GM19328 (cell line): ENCODE measurements around the gene ARGLU1.
"Not testable (repeated sequence)": the region's sequence is repeated elsewhere in the genome, so short reads cannot be mapped to it uniquely, and the experiment has no call there.

Experiments used
- ATAC-seq: cut with Tn5 transposase; IDR thresholded peaks from one replicate; pipeline ENCODE4 v1.9.1; 2021; ENCODE audit warnings: mild to moderate bottlenecking, moderate library complexity; ENCODE audit not compliant: unreplicated experiment

ARGLU1 gene, protein sequence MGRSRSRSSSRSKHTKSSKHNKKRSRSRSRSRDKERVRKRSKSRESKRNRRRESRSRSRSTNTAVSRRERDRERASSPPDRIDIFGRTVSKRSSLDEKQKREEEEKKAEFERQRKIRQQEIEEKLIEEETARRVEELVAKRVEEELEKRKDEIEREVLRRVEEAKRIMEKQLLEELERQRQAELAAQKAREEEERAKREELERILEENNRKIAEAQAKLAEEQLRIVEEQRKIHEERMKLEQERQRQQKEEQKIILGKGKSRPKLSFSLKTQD

DNA sequence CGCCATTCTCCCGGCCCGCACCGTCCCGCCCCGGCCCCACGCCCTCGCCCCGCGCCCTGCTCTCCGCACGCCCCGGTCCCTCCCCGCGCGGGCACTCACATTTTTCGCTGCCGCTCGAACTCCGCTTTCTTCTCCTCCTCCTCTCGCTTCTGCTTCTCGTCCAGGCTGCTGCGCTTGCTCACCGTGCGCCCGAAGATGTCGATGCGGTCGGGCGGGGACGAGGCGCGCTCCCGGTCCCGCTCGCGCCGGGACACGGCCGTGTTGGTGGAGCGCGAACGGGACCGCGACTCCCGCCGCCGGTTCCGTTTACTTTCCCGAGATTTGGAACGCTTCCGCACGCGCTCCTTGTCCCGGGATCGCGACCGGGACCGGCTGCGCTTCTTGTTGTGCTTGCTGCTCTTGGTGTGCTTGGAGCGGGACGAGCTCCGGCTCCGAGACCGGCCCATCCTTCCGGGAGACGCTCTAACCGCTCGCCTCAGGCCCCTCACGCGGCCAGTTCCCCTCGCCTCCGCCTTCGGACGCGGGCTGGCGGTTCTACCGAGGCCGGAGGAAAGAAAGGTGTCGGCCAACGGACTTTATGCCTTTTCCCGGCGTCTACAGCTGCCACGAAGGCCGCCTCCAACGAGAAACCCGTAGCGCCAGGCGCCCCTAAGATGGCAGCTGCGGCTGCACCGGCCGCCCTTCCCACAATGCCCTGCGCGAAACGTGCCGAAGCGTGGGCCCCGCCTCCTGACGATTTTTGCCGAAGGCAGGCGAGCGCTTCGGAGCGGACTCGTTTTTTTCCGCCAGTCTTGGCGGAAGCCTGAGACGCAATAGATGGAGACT is at the start of gene ARGLU1:
Gene ARGLU1, minus strand, starts transcription at position 664 of the 825 bp plus-strand sequence. Its CDS starts 218 bp downstream, at position 446.
- peak; percentile 61 for ATAC-seq

DNA sequence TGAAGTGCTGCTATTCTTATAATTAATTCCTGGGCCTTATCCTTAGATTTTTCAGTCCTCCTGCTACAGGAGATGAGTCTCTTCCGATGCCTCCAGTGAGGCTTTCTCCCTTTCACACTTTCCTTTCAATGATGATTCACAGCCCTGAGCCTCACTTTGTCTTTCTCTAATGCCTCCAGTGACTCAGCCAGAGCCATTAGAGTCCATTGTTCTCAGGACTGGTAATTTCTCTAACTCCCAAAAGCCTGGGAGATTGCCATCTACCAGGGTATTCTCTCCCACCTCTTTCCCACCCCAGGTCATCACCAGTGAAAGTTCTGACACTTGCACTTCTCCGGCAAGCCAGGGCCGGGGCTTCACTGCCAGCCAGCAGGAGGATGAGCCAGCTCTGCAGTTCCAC is 49.6 kb upstream of the ARGLU1 start:
- ATAC-seq = no peak

DNA sequence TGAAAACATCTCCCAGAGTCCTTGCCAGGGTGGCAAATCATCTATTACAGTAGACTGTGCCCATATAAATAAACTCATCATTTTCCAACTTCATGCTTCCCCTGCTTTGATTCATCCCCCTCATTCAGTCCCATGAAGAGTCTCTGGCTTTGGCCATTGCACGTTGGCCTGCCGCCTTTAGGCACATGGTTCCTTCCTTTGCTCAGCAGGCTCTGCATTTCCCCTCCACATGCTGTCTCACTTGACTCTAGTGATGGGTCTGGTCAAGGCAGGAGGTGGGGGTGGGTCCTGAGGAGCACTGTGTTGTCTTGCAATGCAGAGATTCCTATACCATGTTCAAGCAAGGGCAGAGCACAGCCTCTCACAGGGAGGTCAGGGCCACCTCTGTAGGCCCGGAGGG is 48.8 kb upstream of the ARGLU1 start:
- no peak for ATAC-seq

DNA sequence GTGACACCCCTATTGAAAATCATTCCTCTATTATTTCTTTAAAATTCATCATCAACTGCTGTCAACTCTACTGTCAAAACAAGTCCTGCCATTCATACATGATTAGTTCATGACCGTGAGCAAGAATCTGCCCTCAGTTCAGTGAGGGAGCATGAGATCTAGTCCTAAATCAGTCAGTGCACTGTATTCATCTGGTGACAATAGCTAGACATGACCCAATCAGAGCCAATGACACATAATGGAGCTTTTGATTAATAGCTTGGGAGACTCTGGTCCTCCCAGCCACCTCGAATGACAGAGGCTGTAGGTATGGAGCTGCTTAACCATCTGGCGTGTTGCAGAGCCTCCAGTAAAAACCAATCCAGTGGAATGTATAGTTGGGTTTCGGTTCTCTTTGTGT is 46.9 kb upstream of the ARGLU1 start:
- no peak for ATAC-seq

DNA sequence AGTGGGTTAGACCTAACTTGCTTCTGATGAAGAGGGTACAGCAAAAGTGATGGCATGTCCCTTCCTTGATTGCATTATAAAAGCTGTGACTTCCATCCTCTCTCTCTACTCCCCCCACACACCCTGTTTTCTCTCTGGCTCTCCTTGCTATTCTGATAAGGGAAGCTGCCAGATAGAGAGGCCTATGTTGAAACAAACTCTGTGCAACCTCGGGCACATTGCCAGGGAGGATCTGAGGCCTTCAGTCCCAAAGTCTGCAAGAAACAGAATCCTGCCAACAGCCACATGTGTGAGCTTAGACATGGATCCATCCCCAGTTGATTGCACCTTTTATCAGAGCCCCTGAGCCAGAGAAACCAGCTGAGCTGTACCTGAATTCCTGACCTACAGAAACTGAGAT is 44.8 kb upstream of the ARGLU1 start:
- ATAC-seq = no peak

DNA sequence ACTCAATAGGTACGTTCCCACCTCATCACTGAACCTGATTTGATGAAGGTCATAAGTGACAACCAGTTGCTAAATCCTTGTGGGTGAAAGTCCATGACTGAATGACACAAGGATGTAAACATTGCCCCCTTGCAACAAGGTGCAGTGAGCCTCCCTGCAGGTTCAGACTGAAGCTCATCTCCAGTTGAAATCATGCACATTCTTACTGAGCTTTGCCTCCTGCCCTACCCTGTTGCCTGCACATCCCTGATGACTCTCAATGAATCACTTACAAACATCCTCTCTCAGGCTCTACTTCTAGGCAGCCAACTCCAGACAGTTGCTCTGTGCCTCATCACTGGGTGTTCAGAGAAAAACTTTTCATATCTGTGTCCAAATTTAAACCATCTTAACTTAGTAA is 42.5 kb upstream of the ARGLU1 start:
- no peak for ATAC-seq

DNA sequence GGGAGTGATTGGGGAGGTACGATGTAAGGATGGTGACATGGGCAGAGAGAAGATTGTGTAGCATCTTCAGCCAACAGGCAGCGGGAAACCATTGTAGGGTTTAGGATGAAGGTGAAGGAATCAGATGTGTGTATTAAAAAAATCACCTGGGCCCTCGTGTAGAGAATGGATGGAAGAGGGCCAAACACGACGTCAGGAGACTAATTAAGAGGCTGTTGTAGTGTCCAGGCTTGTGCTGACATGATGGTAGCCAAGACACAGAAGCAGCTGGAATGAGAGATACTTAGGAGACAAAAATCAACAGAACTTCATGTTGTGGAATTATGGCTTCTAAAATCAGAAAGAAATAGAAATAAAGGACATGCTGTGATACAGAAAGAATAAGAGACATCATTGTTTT is 41.2 kb upstream of the ARGLU1 start:
- no peak for ATAC-seq

DNA sequence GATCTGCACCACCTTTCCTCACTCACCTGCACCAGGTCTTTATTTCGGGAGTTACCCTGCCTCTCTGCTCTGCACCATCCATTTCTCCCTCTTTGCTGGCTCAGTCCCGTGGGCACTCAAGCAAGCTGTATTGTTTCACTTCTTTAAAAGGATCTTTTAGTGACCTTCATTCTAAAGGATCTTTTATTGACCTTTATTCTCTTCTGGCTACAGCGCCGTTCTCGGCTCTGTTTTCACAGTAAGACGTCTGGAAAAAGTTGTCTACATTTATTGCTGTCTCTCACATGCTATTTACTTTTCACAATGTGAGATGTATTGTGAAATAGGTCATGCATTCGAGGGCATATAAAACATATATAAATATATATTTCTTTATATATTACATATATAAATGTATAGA is 35.6 kb upstream of the ARGLU1 start:
- no peak for ATAC-seq

DNA sequence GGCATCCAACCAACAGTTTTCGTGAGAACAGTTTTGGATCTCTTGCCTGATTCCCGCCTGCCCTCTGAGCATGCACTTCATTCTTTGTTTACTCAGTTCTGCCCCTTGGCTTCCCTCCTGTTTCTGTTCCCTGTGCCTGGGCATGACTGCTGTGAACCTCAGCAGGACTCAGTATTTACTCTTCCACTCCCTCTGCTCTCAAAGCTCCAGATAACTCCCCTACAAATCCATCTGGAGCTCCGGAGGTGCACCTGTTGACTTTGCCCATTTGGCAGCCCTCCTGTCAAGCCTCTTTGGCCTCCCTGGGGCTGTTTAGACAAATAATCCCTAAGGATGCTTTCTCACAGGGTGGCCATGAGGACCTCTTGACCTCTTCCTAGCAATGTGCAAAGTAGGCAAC is 34.2 kb upstream of the ARGLU1 start:
- ATAC-seq = no peak

DNA sequence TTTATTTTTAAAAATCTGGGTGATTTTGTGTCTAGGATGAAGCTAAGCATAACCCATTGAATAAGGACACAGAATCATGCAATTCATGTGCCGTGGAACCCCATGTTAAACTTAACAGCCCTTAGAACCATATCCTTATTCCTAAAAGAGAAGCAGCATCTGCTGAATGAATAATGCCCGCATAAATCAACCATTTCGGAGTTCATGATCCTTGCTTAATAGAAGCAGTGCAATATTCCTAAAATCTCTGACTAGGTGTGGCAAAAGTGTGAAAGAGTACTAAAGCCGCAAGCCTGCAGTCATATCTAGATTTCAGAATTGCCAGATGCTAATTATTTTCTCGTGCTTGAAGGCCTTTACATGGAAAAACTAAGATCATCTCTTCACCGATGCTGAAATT is 33.6 kb upstream of the ARGLU1 start:
- no peak for ATAC-seq

DNA sequence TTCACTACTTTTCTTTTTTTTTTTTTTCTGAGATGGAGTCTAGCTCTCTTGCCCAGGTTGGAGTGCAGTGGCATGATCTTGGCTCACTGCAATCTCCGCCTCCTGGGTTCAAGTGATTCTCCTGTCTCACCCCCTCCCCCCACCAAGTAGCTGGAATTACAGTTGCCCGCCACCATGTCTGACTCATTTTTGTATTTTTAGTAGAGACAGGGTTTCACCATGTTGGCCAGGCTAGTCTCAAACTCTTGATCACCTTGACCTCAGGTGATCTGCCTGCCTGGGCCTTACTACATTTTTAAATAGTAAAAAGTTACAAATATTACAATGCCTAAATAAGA is 32.8 kb upstream of the ARGLU1 start:
- not testable (repeated sequence) for ATAC-seq

DNA sequence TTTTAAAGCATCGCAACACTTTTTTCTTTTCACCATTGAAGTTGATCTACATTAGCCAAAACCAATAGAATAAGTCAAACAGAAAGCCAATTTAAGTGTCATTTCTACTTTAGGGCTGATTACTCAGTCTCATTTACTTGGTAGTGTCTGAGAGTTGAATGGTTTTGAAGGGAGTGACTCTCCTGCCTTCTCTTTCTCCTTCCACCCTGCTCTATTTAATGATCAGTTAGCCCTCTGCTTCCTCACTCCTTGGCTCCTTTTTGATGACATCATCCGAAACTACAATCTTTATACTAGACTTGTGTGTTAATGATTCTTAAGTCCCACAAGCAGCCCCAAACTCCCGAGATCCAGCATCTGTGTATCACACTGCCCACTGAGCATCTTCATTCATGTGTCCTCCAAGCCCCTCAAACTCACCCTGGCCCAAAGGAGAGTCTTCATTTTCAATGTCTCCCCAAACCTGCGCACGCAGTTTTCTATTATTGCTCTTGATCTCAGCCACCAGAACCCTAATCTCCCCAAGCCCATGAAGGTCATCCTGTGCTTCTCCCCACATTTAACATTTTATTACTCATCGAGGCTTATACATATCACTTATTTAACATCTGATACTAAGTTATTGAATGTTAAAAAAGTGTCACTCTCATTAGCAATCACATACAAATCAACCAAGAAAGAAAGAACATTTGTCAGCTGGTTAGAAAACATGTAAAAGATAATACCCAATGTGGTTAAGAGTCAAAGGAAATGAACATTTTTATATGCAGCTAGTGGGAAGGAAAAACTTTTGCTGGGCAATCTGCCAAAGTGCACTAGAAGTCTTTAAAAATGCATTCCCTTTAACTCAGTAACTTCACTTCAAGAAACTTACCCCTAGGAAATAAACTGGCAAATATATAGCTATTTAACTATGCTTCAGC is 32.2 kb upstream of the ARGLU1 start:
- ATAC-seq = no peak

DNA sequence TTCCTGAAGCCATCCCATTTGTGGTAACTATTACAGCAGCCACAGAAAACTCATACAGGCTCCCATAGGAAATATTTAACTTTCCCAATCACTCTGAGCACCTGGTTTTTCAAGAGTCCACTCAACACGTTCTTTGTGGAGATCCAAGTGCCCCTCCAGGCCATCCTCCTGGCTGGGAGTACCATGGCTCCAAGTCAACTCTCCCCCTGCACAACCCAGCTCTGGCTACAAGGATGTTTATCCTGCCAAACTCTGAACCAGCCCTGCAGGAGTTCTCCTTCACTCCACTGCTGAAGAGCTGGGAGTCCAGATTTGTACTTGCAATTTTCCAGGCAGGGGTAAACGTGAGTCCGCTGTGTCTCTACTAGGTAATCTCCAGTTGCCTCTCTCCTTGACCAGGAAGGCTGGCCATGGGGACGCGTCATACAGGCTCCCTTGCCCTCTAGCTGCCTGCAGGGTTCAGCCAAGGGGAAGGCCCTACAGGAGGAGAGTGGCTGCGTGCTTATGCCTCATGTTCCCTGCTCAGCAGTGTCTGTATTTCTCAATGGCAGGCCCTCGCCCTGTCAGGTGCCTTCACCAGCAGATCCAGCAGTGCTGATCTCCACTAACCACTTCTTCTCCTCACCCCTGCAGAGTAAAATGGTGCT is 29.9 kb upstream of the ARGLU1 start:
- ATAC-seq = no peak

DNA sequence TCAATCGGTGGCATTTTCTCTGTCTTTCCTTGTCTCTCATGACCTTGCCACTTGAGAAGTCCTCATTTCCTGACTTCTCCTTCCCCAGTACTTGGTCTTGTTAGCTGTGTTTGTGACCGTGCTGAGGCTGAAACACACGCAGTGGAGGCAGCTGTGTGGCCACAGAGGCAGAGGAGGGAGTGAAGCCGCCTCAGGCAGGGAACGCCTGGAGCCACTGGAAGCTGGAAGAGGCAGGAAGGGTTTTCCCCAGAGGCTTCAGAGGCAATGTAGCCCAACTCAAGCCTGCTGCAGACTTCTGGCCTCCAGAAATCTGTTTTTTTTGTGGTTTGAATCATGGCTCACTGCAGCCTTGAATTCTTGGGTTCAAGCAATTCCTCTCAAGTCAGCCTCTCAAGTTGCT is 29.2 kb upstream of the ARGLU1 start:
- no peak for ATAC-seq

DNA sequence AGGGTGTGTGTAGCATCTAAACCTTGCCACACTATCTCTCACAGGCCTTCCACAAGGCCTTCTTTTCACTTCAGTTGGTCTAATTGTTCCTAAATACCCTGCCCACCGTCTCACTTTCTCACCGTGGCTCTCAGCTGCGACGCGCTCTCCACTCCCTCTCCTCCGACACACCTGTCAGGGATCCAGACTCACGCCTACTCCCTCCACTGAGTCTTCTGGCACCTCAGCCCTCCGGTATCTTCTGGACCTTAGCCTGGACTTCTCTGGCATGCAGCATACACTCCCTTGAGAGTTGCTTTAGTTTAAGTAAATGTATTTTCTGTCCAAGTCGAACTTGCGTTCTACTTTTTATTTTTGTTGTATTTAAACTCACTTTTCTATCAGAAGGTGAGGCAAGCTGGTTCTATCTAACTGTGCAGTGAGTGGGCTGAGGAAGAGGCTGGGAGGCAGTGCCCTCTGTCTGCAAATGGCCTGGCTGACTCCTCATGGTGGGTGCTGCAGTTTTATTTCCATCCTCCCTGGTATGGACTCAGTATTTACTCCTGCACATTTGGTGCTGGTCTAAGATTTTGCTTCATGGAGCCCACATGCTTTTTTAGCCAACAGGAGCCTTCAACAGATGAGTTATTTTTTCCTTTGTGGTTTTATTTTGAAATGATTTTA is 28.5 kb upstream of the ARGLU1 start:
- ATAC-seq = no peak

DNA sequence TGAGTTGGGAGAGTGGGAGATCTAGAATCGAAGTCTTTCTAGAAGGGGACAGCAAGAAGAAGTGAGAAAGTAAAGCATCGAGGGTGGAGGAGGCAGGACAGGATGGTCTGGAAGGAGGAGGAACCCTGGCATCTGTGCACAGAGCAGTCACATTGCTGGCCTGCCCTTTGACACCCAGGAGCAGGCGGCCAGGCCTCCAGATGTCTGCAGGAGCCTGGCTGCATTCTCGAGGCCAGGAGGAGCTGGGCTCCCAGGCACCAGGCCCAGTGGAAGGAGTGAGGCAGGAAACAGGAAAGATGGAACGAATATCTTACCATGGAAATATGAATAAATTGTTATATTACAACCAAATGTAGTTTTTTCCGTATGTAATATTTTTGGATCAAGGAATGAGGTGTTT is 27.7 kb upstream of the ARGLU1 start:
- ATAC-seq = no peak

DNA sequence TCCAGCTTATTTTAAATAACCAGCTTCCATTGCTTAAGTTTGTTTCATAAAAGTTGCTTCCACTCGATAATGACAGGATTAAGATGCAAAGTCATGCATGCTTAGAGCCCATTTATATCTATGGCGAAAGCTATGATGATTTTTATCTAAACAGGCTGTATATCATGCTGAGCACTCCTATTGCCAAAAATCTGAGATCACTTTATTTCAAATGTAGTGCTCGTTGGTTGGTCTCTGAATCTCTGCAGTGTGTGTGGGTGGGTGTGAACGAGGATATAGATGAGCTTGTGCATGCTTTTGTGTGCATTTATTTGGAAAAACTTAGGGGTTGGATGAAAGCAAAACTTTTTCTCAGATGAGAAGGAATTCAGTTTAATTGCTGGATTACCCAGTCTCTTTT is 27.0 kb upstream of the ARGLU1 start:
- ATAC-seq = no peak

DNA sequence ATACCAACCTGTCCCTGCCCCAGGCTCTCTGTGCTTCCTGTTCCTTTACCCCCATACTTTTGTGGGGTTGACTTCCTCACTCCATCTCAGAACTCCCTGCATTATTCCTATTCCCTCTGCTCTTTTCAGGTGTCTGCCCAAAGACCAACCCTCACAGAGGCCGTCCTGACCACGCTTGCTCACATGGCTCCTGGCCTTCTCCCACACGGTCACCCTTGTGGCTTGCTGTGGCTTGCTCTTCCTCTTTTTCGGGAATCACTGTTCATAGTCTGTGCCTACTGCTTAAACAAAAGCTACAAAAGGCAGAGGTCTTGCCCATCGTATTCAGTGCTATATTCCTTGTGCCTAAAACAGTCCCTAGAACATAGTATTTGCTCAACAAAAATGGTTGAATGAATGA is 25.2 kb upstream of the ARGLU1 start:
- no peak for ATAC-seq

DNA sequence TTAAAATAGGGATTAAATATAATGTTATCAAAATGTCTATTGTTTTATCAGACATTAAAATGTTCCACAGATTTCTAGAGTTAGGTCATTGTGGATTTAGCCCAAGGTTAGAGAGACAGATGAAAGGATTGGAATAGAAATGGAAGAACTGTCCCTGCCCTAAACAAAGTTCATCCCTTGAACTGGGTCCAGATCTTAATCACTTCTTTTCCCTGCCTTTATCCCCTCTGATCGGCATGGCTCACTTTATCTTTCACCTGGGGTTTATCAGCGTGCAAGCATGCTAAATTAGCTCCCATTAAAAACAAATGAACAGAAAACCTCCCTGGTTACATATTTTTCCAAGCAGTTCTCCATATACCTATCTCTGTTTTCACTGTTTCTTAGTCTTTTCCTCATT is 23.4 kb upstream of the ARGLU1 start:
- ATAC-seq = no peak

DNA sequence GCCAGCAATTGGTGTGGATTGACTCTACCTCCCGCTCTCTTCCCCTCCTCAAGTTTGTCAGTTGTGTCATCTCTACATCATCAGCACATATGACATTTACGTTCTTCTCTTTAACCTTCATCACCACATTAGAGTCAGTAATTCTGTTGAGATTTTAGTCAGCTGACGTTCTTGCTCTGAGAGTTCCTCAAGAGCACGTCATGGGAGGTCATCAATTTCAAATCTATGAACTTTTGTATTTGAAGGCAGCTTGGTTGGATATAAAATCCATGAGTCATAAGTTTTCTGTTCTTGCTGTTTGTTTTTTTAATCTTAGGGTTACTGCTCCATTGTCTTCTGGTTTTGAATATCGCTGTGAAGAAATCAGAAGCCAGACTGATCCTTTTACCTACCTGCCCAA is 21.8 kb upstream of the ARGLU1 start:
- ATAC-seq = no peak

DNA sequence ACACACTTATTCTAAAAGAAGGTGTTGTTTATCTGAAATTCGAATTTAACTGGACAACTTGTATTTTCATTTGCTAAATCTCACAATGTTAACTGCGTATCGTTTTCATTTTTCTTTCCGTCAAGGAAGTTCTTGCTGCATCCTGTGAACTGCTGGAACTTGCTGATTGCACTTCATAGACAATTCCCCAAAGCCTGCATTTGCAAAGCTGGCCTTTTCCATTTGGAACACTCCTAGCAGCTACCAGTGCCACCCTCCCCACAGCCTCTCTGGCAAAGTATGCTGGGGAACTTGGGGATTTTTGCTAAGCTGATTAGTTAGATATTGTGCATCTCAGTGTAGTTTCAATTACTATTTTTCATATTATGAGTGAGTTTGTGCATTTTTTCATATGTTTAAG is 20.4 kb upstream of the ARGLU1 start:
- ATAC-seq = no peak
